Stimulated activated CD4-positive, alpha-beta T cell treated with anti-CD3 and anti-CD28 coated beads, Interleukin-4, amount 100 ng/mL, for 48 hours (primary cell): Measurements from ENCODE around the gene CENPU.
"Not testable (repeated sequence)": the region's sequence is repeated elsewhere in the genome, so short reads cannot be mapped to it uniquely, and the experiment has no call there.

ENCODE experiments used
- DNase-seq, 2 donors: peaks; one replicate each; pipeline ENCODE4 v3.0.0-alpha.2; 2020; ENCODE audit warnings: low read depth in 2 of 2

The CENPU gene

GRCh38 chr4:184733654-184734524, at the start of gene CENPU:
TSS of gene CENPU (minus strand) at chr4:184734096. CDS start at chr4:184734062, 34 bp downstream.
- DNase-seq = peak; percentile 87 to 94

GRCh38 chr4:184782731-184783373, 49.0 kb upstream of the CENPU start:
- no peak for DNase-seq

- DNase-seq = not testable (repeated sequence)
These were observed 45.3 kb upstream of the CENPU start for GRCh38 chr4:184779160-184779559.

GRCh38 chr4:184778325-184778724, 44.4 kb upstream of the CENPU start:
- no peak for DNase-seq

- DNase-seq = no peak
These were observed 42.9 kb upstream of the CENPU start for GRCh38 chr4:184776821-184777220.

GRCh38 chr4:184775854-184776555, 42.1 kb upstream of the CENPU start:
- no peak for DNase-seq

GRCh38 chr4:184774152-184774551, 40.3 kb upstream of the CENPU start:
- DNase-seq = no peak

- no peak for DNase-seq
These were observed 37.5 kb upstream of the CENPU start for GRCh38 chr4:184771416-184771815.

- no peak for DNase-seq
These were observed 35.4 kb upstream of the CENPU start for GRCh38 chr4:184769141-184769765.

- no peak for DNase-seq
These were observed 34.4 kb upstream of the CENPU start for GRCh38 chr4:184768296-184768695.

GRCh38 chr4:184766446-184766845, 32.5 kb upstream of the CENPU start:
- DNase-seq = no peak

- no peak for DNase-seq
These were observed 31.8 kb upstream of the CENPU start for GRCh38 chr4:184765473-184766340.

GRCh38 chr4:184764601-184765000, 30.7 kb upstream of the CENPU start:
- DNase-seq = no peak

GRCh38 chr4:184763150-184763780, 29.4 kb upstream of the CENPU start:
- DNase-seq = no peak

GRCh38 chr4:184762100-184762499, 28.2 kb upstream of the CENPU start:
- DNase-seq = peak in 1 of 2 donors; percentile 6

GRCh38 chr4:184760681-184761080, 26.8 kb upstream of the CENPU start:
- no peak for DNase-seq

- DNase-seq = no peak
These were observed 23.9 kb upstream of the CENPU start for GRCh38 chr4:184757810-184758209.

GRCh38 chr4:184756399-184756798, 22.5 kb upstream of the CENPU start:
- no peak for DNase-seq

- no peak for DNase-seq
These were observed 21.4 kb upstream of the CENPU start for GRCh38 chr4:184755278-184755677.

GRCh38 chr4:184752496-184753275, 18.8 kb upstream of the CENPU start:
- no peak for DNase-seq
